Liver (tissue), 3 donors: ENCODE measurements around the gene SIRPD.

Experiments used
- CTCF ChIP-seq: fragments of 150-350 bp; IDR thresholded peaks from 2 replicates; pipeline ENCODE4 v1.5.1; 2017; ENCODE audit warnings: improper control_type of control experiment, low read depth, low read length; ENCODE audit not compliant: missing input control
- EGR1 ChIP-seq, 2 donors: IDR thresholded peaks; 2 replicates each; pipeline ENCODE4 v1.6.1; 2016 to 2018; ENCODE audit warnings: antibody characterized with exemption in 2 of 2, low read depth in 2 of 2
- FOXA1 ChIP-seq: IDR thresholded peaks from 2 replicates; pipeline ENCODE4 v1.6.1; 2016; ENCODE audit warnings: antibody characterized with exemption
- GABPA ChIP-seq, 2 donors: IDR thresholded peaks in 1 of 2; conservative IDR thresholded peaks in 1 of 2; 2 replicates each; pipeline ENCODE4 v1.6.1; 2016; ENCODE audit warnings: antibody characterized with exemption in 2 of 2, mild to moderate bottlenecking in 1 of 2, moderate library complexity in 1 of 2
- JUND ChIP-seq, 2 donors: IDR thresholded peaks; 2 replicates each; pipeline ENCODE4 v1.6.1; 2016; ENCODE audit warnings: antibody characterized with exemption in 2 of 2
- RAD21 ChIP-seq, 2 donors: IDR thresholded peaks; 2 replicates each; pipeline ENCODE4 v1.6.1; 2016; ENCODE audit warnings: antibody characterized with exemption in 2 of 2, mild to moderate bottlenecking in 2 of 2
- REST ChIP-seq: IDR thresholded peaks from 2 replicates; pipeline ENCODE4 v1.6.1; 2016; ENCODE audit warnings: antibody characterized with exemption, mild to moderate bottlenecking
- RXRA ChIP-seq, 2 donors: IDR thresholded peaks; 2 replicates each; pipeline ENCODE4 v1.6.1; 2017 to 2018; ENCODE audit warnings: antibody characterized with exemption in 2 of 2, mild to moderate bottlenecking in 1 of 2
- SP1 ChIP-seq: IDR thresholded peaks from 2 replicates; pipeline ENCODE4 v1.6.1; 2018; ENCODE audit warnings: antibody characterized with exemption, mild to moderate bottlenecking
- TAF1 ChIP-seq: conservative IDR thresholded peaks from 2 replicates; pipeline ENCODE4 v1.6.1; 2016; ENCODE audit warnings: antibody characterized with exemption, mild to moderate bottlenecking
- YY1 ChIP-seq: IDR thresholded peaks from 2 replicates; pipeline ENCODE4 v1.6.1; 2016; ENCODE audit warnings: antibody characterized with exemption, mild to moderate bottlenecking
- TF ChIP-seq, protein P1 (sequence below): IDR thresholded peaks from 2 replicates; pipeline ENCODE4 v1.6.1; 2016; ENCODE audit warnings: antibody characterized with exemption
- TF ChIP-seq, protein P2 (sequence below): IDR thresholded peaks from 2 replicates; pipeline ENCODE4 v1.6.1; 2016; ENCODE audit warnings: antibody characterized with exemption
- TF ChIP-seq, protein P3 (sequence below): IDR thresholded peaks from 2 replicates; pipeline ENCODE4 v1.6.1; 2016; ENCODE audit warnings: antibody characterized with exemption
- donor health status: healthy.
- donor health status: healthy.

- TF ChIP-seq, protein P1, sequence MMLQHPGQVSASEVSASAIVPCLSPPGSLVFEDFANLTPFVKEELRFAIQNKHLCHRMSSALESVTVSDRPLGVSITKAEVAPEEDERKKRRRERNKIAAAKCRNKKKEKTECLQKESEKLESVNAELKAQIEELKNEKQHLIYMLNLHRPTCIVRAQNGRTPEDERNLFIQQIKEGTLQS, result no peak
- TF ChIP-seq RAD21 (IDR thresholded peaks at IDR 0.05) (no peak), CTCF (no peak), SP1 (no peak), REST (no peak), YY1 (no peak), TAF1 (no peak), GABPA (IDR thresholded peaks at IDR 0.05 in 1 of 2, conservative IDR thresholded peaks at IDR 0.05 in 1 of 2) (no peak), EGR1 (IDR thresholded peaks at IDR 0.05; ENCODE audit: low read depth in 2 of 2) (no peak), JUND (IDR thresholded peaks at IDR 0.05) (no peak), RXRA (IDR thresholded peaks at IDR 0.05) (no peak), FOXA1 (no peak)
- TF ChIP-seq, protein P2, sequence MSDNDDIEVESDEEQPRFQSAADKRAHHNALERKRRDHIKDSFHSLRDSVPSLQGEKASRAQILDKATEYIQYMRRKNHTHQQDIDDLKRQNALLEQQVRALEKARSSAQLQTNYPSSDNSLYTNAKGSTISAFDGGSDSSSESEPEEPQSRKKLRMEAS, result no peak
- TF ChIP-seq, protein P3, sequence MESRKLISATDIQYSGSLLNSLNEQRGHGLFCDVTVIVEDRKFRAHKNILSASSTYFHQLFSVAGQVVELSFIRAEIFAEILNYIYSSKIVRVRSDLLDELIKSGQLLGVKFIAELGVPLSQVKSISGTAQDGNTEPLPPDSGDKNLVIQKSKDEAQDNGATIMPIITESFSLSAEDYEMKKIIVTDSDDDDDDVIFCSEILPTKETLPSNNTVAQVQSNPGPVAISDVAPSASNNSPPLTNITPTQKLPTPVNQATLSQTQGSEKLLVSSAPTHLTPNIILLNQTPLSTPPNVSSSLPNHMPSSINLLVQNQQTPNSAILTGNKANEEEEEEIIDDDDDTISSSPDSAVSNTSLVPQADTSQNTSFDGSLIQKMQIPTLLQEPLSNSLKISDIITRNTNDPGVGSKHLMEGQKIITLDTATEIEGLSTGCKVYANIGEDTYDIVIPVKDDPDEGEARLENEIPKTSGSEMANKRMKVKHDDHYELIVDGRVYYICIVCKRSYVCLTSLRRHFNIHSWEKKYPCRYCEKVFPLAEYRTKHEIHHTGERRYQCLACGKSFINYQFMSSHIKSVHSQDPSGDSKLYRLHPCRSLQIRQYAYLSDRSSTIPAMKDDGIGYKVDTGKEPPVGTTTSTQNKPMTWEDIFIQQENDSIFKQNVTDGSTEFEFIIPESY, result no peak
Observed at GRCh38 chr20:1490643-1491195, 66.8 kb downstream of the SIRPD start.
